Upper lobe of right lung (tissue), 1 donor: Measurements from ENCODE around the gene CRNKL1. TPM values are rescaled to one million over a fixed set of nuclear protein-coding genes. Genes with fewer than 3 reads are reported as not detected.

ENCODE experiments used
- ATAC-seq: fragments of 200-7000 bp; cut with Tn5 transposase; one replicate; pipeline ENCODE4 v1.9.1; 2020; ENCODE audit warnings: mild to moderate bottlenecking, moderate library complexity
- DNase-seq: peaks from one replicate; pipeline ENCODE4 v3.0.0-alpha.2; 2020
- H3K27ac ChIP-seq: fragments of 200-600 bp; one replicate; pipeline ENCODE4 v1.8.0; 2022
- H3K27me3 ChIP-seq: fragments of 200-600 bp; one replicate; pipeline ENCODE4 v1.8.0; 2022; ENCODE audit warnings: mild to moderate bottlenecking
- H3K36me3 ChIP-seq: fragments of 200-600 bp; one replicate; pipeline ENCODE4 v1.8.0; 2022
- H3K4me1 ChIP-seq: fragments of 200-600 bp; one replicate; pipeline ENCODE4 v1.8.0; 2022
- H3K4me3 ChIP-seq: fragments of 200-600 bp; one replicate; pipeline ENCODE4 v1.8.0; 2022; ENCODE audit warnings: mild to moderate bottlenecking
- H3K9me3 ChIP-seq: fragments of 200-600 bp; one replicate; pipeline ENCODE4 v1.8.0; 2022
- intact Hi-C: fragments of 100-400 bp; cut with DNase I; formaldehyde crosslinking; loops from one replicate; pipeline ENCODE4 v1.11.0; 2022
- total RNA-seq: library from RNA; stranded (reverse); fragmentation: NEBNext Ultra II Directional; extraction: Animal tissue kit (Norgen Biotek cat#: 25700); gene quantifications from one replicate; pipeline ENCODE4 v1.2.1, GENCODE V29; 2021
- TF ChIP-seq, protein P1 (sequence below): fragments of 200-600 bp; IDR thresholded peaks from one replicate; pipeline ENCODE4 v1.8.0; 2022; ENCODE audit warnings: antibody characterized with exemption
- donor health status: DM: no; HTN: yes; CAD: no; lungs with severe emphysema.

CRNKL1 gene
- total RNA-seq, 1 donor from 2014 or later, result 20.2 TPM

DNA sequence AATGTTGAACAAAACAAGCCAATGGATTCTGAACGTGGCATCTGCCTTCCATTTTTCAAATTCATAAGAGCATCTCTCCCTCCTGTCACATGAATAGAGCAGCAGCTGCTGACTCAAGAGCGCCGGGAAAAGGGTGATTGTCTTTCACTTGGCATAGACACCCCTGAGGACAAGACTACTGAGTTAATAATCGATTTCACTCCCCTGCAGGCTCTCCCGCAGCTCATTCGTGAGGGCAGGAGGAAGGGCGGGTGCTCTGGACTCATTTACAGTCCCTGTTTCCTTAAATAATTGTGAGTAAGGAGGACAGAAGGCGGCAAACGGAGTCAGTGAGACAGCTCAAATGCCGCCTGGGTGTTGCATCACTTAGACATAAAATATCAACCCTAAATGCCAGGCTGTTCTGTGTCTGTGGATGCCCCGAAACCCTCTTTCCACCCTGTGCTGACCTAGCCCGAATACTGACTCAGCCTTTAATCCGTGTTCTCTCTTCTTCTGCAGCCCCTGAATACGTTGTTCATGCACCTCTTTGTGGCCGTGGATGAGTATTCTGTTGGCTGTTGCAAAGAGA is 21.6 kb upstream of the CRNKL1 start:
- DNase-seq (no peak), ATAC-seq (no peak)
- Histone ChIP-seq H3K4me3 (no peak overlapping the region), H3K4me1 (no peaks in the 10 kb centered on the region), H3K9me3 (no peaks in the 10 kb centered on the region), H3K27ac (no peak overlapping the region), H3K27me3 (peaks cover 22% of the 10 kb centered on the region), H3K36me3 (no peaks in the 10 kb centered on the region)
- TF ChIP-seq, protein P1, sequence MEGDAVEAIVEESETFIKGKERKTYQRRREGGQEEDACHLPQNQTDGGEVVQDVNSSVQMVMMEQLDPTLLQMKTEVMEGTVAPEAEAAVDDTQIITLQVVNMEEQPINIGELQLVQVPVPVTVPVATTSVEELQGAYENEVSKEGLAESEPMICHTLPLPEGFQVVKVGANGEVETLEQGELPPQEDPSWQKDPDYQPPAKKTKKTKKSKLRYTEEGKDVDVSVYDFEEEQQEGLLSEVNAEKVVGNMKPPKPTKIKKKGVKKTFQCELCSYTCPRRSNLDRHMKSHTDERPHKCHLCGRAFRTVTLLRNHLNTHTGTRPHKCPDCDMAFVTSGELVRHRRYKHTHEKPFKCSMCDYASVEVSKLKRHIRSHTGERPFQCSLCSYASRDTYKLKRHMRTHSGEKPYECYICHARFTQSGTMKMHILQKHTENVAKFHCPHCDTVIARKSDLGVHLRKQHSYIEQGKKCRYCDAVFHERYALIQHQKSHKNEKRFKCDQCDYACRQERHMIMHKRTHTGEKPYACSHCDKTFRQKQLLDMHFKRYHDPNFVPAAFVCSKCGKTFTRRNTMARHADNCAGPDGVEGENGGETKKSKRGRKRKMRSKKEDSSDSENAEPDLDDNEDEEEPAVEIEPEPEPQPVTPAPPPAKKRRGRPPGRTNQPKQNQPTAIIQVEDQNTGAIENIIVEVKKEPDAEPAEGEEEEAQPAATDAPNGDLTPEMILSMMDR, result no peak
- intact Hi-C loops, result no loop called here

DNA sequence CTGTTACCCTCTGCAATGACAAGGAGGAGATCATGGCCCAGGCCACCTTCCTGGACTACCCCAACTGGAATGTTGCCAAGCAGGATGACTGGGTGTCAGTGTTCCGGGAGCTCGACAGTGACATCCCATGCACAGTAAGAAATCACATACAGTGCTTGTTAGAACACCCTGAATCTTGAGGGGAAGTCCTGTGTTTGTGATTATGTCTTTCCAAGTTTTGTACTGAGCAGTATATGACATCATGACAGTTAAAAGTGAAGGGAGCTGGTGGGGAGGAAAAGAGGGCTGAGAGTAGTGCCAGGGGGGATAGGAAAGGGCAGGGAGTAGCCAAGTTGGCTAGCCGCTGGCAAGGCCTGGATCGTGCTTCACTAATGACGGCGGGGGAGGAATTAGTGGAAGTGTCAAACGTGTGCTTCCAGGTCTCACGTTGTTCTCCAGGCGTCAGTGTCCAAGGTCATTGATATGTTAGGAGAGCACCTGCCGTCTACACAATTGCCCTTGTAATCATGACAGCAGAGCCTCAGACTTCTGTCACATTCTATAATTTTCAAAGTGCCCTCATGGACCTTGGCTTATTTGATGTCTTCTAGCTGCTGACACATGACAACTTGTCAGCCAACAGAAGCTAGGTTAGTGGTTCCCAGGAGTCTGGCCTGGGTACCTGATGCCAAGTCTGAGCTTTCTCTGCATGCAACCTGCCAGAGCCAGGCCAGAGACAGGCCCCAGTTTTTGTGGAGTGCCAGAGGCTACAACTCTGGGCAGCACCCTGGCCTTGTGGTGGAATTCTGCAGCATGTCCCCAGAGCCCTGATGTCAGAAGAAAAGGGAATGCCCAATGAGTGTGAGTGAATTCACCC is 18.8 kb upstream of the CRNKL1 start:
- Histone ChIP-seq H3K4me1 (no peaks in the 10 kb centered on the region), H3K27me3 (peaks cover 22% of the 10 kb centered on the region), H3K36me3 (no peaks in the 10 kb centered on the region), H3K27ac (no peak overlapping the region), H3K4me3 (no peak overlapping the region), H3K9me3 (no peaks in the 10 kb centered on the region)
- TF ChIP-seq, protein P1, result no peak
- intact Hi-C loops, result no loop called here
- DNase-seq (no peak), ATAC-seq (no peak)

DNA sequence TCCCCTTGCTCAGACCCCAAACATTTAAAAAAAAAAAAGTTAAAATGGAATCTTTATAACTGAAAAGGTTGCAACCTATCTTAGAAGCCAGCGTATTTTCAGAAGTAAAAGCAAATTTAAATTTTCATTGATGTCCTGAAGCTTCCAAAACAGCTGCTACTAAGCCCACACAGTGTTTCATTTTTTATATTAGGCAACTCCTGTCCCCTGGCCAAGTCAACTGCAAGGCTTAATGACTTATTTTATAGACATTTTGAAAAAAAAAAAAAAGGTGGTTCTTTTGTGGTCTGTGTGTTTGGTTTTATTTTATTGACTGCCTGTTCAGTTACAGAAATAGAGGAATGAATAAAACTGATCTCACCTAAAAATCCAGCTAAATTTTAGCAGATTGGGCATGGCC is 13.1 kb upstream of the CRNKL1 start:
- no peaks in the 10 kb centered on the region for H3K36me3 ChIP-seq
- no peak overlapping the region for H3K27ac ChIP-seq
- H3K9me3 ChIP-seq, result no peaks in the 10 kb centered on the region
- ATAC-seq (no peak), DNase-seq (no peak)
- no peaks in the 10 kb centered on the region for H3K4me1 ChIP-seq
- TF ChIP-seq, protein P1, result no peak
- H3K27me3 ChIP-seq, result no peaks in the 10 kb centered on the region
- no peak overlapping the region for H3K4me3 ChIP-seq
- intact Hi-C loops, result no loop called here

DNA sequence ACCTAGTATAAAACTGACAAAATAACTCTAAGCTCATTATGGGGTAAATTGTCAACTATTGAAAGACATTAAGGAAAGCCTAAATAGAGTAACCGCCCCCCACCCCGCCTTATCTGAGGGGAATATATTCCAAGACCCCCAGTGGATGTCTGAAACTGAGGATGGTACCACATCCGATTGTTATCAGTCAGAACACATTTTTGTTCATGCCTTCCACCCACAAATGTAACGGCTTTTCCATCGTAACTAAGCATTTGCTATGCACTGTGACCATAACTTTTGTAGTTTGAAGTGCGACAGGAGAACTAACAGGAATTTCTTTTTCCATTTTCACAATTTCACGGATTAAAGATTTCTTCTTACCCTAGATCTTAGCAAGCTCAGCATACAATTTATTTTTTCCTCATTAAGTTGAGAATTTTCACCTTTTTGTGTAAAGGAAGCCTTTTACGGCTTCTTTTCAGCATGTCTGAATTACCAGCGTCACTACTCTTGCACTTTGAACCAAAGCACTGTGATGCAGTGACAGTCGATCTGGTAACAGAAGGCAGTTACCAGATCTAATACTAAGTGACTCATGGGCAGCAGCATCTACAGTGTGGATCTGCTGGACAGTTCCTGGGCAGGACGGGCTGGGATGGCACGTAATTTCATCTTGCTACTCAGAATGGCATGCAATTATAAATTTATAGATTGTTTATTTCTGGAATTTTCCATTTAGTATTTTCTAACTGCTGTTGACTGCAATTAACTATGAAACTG is 11.9 kb upstream of the CRNKL1 start:
- Histone ChIP-seq H3K9me3 (no peaks in the 10 kb centered on the region), H3K4me1 (no peaks in the 10 kb centered on the region), H3K36me3 (no peaks in the 10 kb centered on the region), H3K27me3 (no peaks in the 10 kb centered on the region), H3K4me3 (no peak overlapping the region), H3K27ac (no peak overlapping the region)
- TF ChIP-seq, protein P1, result no peak
- DNase-seq (no peak), ATAC-seq (no peak)
- intact Hi-C loops, result no loop called here

DNA sequence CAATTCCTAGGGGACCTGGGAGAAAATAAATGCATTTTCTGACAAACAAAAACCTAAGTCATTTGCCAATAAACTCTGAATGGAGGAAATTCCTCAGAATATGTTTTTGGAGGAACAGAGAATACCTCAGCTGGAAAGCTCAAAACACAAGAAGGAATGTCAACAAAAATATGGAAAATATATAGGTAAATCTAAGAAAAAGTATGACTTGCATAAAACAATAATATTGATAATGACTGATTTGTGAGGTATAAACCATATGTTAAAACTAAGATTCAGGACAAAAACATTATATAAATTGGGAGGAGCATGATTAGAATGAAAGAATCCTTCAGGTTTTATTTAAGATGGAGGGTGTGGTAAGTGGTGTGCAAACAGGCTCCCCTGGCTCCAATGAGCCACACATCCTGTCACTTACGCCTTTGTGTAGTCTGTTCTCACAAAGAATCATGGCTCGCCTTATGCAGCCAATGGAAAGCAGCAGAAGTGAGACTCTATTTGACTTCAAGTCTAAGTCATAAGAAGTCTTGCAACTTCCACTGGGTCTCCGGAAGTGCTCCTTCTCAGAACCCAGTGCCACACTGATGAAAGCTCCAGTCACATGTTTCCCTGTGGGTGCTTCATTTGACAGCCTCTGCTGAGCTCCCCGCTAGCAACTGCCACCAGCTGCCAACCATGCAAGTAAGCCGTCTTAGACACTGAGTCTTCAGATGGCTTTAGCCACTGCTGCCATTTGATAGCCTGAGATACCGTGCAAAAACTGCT is 8.2 kb upstream of the CRNKL1 start:
- Histone ChIP-seq H3K27me3 (no peaks in the 10 kb centered on the region), H3K27ac (no peak overlapping the region), H3K9me3 (no peaks in the 10 kb centered on the region), H3K36me3 (no peaks in the 10 kb centered on the region), H3K4me3 (no peak overlapping the region), H3K4me1 (no peaks in the 10 kb centered on the region)
- no peak for ATAC-seq
- TF ChIP-seq, protein P1, result no peak
- intact Hi-C loops, result no loop called here
- DNase-seq, result no peak
